ENCODE results near the gene TYMS.

DNA sequence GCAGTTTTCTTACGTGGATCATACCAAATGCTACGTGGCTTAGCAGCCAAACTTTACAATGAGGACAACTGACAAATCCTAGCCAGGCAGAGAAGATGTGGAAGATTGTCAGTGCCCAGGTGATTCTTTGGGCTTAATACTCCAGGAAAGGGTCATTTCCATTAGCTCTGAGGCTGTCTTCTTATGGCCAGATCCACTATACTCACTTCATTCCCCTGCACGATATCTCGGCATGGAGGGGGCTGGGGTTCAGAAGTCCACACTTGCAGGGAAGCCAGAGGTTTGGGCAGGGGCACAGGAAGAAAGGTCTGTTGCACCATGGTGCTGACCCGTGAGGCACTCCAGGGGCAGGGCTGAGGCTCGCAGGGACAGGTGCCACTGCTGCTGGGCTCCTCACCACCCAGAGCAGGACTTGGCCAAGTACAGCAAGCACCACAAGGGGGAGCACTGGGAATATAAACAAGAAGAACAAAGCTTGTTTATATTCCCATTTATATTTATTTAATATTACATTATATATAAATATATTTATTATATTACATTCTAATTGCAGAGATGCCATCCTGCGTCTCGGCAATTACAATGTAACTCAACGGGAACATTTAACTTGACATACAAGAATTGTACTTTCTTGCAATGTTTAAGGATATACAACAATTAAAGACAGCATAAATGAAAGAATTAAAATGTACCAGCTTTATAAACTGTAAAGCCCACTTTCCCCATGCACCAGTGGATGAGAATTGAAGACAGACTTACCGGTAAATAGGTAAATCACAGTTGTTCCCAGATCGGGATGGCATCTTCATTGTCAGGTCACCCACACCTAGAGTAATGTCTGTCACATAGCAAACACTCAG, 33.5 kb upstream of the TYMS start:
- TF ChIP-seq CTCF (conservative IDR thresholded peaks at IDR 0.05), result peak; percentile 72
- TF ChIP-seq EZH2 (IDR thresholded peaks at IDR 0.05; ENCODE audit: low read depth), result no peak
